Measurements from ENCODE around the gene MAP3K20.

- TF ChIP-seq, protein P1, sequence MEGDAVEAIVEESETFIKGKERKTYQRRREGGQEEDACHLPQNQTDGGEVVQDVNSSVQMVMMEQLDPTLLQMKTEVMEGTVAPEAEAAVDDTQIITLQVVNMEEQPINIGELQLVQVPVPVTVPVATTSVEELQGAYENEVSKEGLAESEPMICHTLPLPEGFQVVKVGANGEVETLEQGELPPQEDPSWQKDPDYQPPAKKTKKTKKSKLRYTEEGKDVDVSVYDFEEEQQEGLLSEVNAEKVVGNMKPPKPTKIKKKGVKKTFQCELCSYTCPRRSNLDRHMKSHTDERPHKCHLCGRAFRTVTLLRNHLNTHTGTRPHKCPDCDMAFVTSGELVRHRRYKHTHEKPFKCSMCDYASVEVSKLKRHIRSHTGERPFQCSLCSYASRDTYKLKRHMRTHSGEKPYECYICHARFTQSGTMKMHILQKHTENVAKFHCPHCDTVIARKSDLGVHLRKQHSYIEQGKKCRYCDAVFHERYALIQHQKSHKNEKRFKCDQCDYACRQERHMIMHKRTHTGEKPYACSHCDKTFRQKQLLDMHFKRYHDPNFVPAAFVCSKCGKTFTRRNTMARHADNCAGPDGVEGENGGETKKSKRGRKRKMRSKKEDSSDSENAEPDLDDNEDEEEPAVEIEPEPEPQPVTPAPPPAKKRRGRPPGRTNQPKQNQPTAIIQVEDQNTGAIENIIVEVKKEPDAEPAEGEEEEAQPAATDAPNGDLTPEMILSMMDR (IDR thresholded peaks at IDR 0.05; ENCODE audit: extremely low read depth in 1 of 2, insufficient read depth in 1 of 2, low read depth in 1 of 2, low read length in 2 of 2), result no peak
- TF ChIP-seq POLR2A (IDR thresholded peaks at IDR 0.05; ENCODE audit: low read depth, low read length), result no peak
- no peak for TF ChIP-seq EZH2 (IDR thresholded peaks at IDR 0.05; ENCODE audit: borderline replicate concordance, low read depth, low read length, severe bottlenecking)
- TF ChIP-seq POLR2AphosphoS5 (IDR thresholded peaks at IDR 0.05; ENCODE audit: insufficient read depth, low read depth, low read length), result no peak
- no peak for TF ChIP-seq MAX (IDR thresholded peaks at IDR 0.05; ENCODE audit: insufficient read depth, insufficient read length)
- TF ChIP-seq FOS (IDR thresholded peaks at IDR 0.05; ENCODE audit: borderline replicate concordance, insufficient read depth, low read length), result no peak
- no peak for TF ChIP-seq GATA2 (IDR thresholded peaks at IDR 0.05; ENCODE audit: insufficient read depth, insufficient read length, low read depth, low read length)
- no peak for TF ChIP-seq JUN (IDR thresholded peaks at IDR 0.05; ENCODE audit: borderline replicate concordance, insufficient read depth, insufficient read length, low read depth)
Measured at GRCh38 chr2:173141666-173142065, 66.0 kb downstream of the MAP3K20 start.
